Kidney epithelial cell (primary cell): ENCODE data around the gene PRR19. TPM values are rescaled to one million over a fixed set of nuclear protein-coding genes. Genes with fewer than 3 reads are reported as not detected.

ENCODE experiments used
- DNase-seq: peaks from one replicate; pipeline ENCODE4 v3.0.0-alpha.2; 2010; ENCODE audit warnings: low read depth
- H3K27me3 ChIP-seq: 2 replicates; pipeline ENCODE4 v1.6.0; 2011; ENCODE audit warnings: low read length; ENCODE audit not compliant: control insufficient read depth, insufficient read depth
- H3K36me3 ChIP-seq: 2 replicates; pipeline ENCODE4 v1.5.1; 2011; ENCODE audit warnings: low read length; ENCODE audit not compliant: control insufficient read depth, insufficient read depth
- H3K4me3 ChIP-seq: 2 replicates; pipeline ENCODE4 v1.5.1; 2011; ENCODE audit warnings: low read depth, mild to moderate bottlenecking, control low read depth, low read length
- total RNA-seq: library from RNA; depleted of rRNA; stranded (reverse); fragments of >200 nt; gene quantifications from 2 replicates; pipeline ENCODE4 v1.2.3, GENCODE V29; 2015
- TF ChIP-seq, protein P1 (sequence below): IDR thresholded peaks from 2 replicates; pipeline ENCODE4 v1.5.1; 2011; ENCODE audit warnings: mild to moderate bottlenecking, moderate library complexity, low read length, control low read depth, inconsistent platforms; ENCODE audit not compliant: insufficient read depth, poor library complexity, severe bottlenecking

PRR19 gene
- total RNA-seq, 1 donor from 2014 or later = 0.92 TPM

GRCh38 chr19:42287827-42288107 is 14.2 kb upstream of the PRR19 start:
- Histone ChIP-seq H3K4me3 (no peak overlapping the region), H3K27me3 (no peaks in the 10 kb centered on the region), H3K36me3 (peaks cover 14% of the 10 kb centered on the region)
- DNase-seq = no peak
- TF ChIP-seq, protein P1, sequence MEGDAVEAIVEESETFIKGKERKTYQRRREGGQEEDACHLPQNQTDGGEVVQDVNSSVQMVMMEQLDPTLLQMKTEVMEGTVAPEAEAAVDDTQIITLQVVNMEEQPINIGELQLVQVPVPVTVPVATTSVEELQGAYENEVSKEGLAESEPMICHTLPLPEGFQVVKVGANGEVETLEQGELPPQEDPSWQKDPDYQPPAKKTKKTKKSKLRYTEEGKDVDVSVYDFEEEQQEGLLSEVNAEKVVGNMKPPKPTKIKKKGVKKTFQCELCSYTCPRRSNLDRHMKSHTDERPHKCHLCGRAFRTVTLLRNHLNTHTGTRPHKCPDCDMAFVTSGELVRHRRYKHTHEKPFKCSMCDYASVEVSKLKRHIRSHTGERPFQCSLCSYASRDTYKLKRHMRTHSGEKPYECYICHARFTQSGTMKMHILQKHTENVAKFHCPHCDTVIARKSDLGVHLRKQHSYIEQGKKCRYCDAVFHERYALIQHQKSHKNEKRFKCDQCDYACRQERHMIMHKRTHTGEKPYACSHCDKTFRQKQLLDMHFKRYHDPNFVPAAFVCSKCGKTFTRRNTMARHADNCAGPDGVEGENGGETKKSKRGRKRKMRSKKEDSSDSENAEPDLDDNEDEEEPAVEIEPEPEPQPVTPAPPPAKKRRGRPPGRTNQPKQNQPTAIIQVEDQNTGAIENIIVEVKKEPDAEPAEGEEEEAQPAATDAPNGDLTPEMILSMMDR = no peak

GRCh38 chr19:42288387-42288786 is 13.5 kb upstream of the PRR19 start:
- Histone ChIP-seq H3K36me3 (peaks cover 16% of the 10 kb centered on the region), H3K27me3 (no peaks in the 10 kb centered on the region), H3K4me3 (no peak overlapping the region)
- no peak for DNase-seq
- TF ChIP-seq, protein P1 = no peak

GRCh38 chr19:42288881-42289555 is 12.9 kb upstream of the PRR19 start:
- TF ChIP-seq, protein P1 = no peak
- Histone ChIP-seq H3K27me3 (no peaks in the 10 kb centered on the region), H3K36me3 (peaks cover 18% of the 10 kb centered on the region), H3K4me3 (no peak overlapping the region)
- DNase-seq = no peak

DNA sequence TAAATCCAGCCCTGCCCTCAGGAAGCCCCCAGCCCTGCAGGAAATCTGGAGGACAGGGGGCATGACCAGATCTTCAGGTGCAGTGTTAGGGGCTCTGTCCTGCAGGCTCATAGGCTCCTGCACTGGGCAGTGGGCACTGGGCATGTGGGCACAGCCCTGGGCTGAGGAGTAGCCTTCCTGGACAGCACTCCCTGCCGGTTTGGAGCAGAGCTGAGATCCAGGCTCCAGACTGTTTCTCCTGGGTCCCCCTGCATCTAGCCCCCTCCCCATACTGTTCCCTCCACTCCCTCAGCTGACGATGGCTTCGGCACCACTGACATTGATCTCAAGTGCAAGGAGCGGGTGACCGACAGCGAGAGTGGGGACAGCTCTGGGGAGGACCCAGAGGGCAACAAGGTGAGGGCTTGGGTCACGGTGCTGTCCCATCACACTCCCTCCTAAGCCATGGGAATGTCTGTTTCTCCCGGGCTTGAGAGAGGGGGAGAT is 12.3 kb upstream of the PRR19 start:
- no peak overlapping the region for H3K4me3 ChIP-seq
- TF ChIP-seq, protein P1 = no peak
- no peak for DNase-seq
- H3K36me3 ChIP-seq = peaks cover 18% of the 10 kb centered on the region
- H3K27me3 ChIP-seq = no peaks in the 10 kb centered on the region

GRCh38 chr19:42290136-42290522 is 11.8 kb upstream of the PRR19 start:
- no peak overlapping the region for H3K4me3 ChIP-seq
- DNase-seq = no peak
- peaks cover 18% of the 10 kb centered on the region for H3K36me3 ChIP-seq
- H3K27me3 ChIP-seq = no peaks in the 10 kb centered on the region
- TF ChIP-seq, protein P1 = no peak
